Fibroblast of pulmonary artery (primary cell): Measurements from ENCODE around the gene AFAP1L2.

Source experiments
- DNase-seq: peaks from one replicate; pipeline ENCODE4 v3.0.0-alpha.2; 2010; ENCODE audit warnings: low read depth
- H3K4me3 ChIP-seq: replicated peaks from 2 replicates; pipeline ENCODE4 v1.5.1; 2011; ENCODE audit warnings: low read depth, mild to moderate bottlenecking, control low read depth, low read length, moderate library complexity
- CTCF ChIP-seq: IDR thresholded peaks from 2 replicates; pipeline ENCODE4 v1.5.1; 2011; ENCODE audit warnings: mild to moderate bottlenecking, control low read depth, low read length, inconsistent platforms; ENCODE audit errors: missing control alignments

Gene AFAP1L2

GRCh38 chr10:114301951-114302710, 102.2 kb downstream of the AFAP1L2 start:
- no peak for TF ChIP-seq CTCF
- H3K4me3 ChIP-seq: no peak overlapping the region
- DNase-seq: no peak

- TF ChIP-seq CTCF: no peak
- DNase-seq: no peak
- H3K4me3 ChIP-seq: no peak overlapping the region
Measured at GRCh38 chr10:114301177-114301576, 103.1 kb downstream of the AFAP1L2 start.

- no peak for DNase-seq
- no peak for TF ChIP-seq CTCF
Measured at GRCh38 chr10:114300036-114300645, 104.2 kb downstream of the AFAP1L2 start.

GRCh38 chr10:114297136-114297705, 107.1 kb downstream of the AFAP1L2 start:
- H3K4me3 ChIP-seq: no peak overlapping the region
- no peak for TF ChIP-seq CTCF
- DNase-seq: no peak

More at GRCh38 chr10:114300036-114300645, 104.2 kb downstream of the AFAP1L2 start:
- no peak overlapping the region for H3K4me3 ChIP-seq

GRCh38 chr10:114295393-114295792, 108.9 kb downstream of the AFAP1L2 start:
- H3K4me3 ChIP-seq: no peak overlapping the region
- DNase-seq: no peak
- TF ChIP-seq CTCF: no peak

GRCh38 chr10:114294549-114294948, 109.8 kb downstream of the AFAP1L2 start:
- TF ChIP-seq CTCF: no peak
- no peak overlapping the region for H3K4me3 ChIP-seq
- DNase-seq: no peak
